Gastrocnemius medialis (tissue), 4 donors: ENCODE measurements around the gene ZNF865.

Source experiments
- CTCF ChIP-seq, 5 experiments: fragments of 450-650 bp in 3 of 5; fragments of 200-600 bp in 2 of 5; sonication (generic) in 2 of 5; IDR thresholded peaks in 4 of 5; conservative IDR thresholded peaks in 1 of 5; 1 replicate in 4 of 5; 2 replicates in 1 of 5; pipeline ENCODE4 v1.5.1; 2016 to 2019; ENCODE audit warnings: antibody characterized with exemption in 5 of 5, mild to moderate bottlenecking in 3 of 5, moderate library complexity in 3 of 5
- POLR2A ChIP-seq, 2 donors: fragments of 450-650 bp; IDR thresholded peaks; one replicate each; pipeline ENCODE4 v1.6.1; 2017; ENCODE audit warnings: antibody characterized with exemption in 2 of 2, mild to moderate bottlenecking in 2 of 2, moderate library complexity in 2 of 2

DNA sequence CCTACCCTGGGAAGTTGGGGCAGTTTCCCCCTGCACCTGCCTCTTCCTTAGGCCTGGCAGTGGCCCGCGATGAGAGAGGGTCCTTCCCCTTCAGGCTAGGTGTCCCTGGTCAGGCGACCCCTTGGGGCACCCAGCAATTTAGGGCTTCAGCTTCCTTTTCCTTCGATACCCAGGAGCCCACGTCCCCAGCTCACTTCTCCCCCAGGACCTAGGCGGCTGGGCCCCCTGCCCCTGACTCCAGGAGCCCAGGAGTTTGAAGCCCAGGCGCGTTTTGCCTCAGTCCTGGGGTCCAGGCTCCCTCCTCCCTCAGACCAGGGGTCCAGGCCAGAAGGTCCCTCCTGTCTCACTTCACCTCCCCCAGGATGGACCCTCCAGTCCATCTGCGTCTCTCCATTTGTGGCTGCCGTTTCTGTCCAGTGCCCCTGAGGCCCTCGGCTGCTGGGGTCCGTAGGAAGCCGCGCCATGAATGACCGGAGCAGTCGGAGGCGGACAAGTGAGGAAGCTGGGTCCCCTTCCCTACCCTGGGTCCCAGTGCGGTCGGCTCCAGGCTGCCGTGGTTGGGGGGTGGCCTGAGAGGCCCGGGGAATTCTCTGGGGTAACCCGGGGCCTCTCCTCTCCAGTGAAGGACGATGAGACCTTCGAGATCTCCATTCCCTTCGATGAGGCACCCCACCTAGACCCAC, 43.3 kb downstream of the ZNF865 start:
- TF ChIP-seq POLR2A (IDR thresholded peaks at IDR 0.05), result no peak
- TF ChIP-seq CTCF (IDR thresholded peaks at IDR 0.05 in 4 of 5, conservative IDR thresholded peaks at IDR 0.05 in 1 of 5), result no peak
